ENCODE data around the gene ARAP3. TPM values are rescaled to one million over a fixed set of nuclear protein-coding genes. Genes with fewer than 3 reads are reported as not detected.

ARAP3 gene
- total RNA-seq, 1 donor, result 6.2 TPM

DNA sequence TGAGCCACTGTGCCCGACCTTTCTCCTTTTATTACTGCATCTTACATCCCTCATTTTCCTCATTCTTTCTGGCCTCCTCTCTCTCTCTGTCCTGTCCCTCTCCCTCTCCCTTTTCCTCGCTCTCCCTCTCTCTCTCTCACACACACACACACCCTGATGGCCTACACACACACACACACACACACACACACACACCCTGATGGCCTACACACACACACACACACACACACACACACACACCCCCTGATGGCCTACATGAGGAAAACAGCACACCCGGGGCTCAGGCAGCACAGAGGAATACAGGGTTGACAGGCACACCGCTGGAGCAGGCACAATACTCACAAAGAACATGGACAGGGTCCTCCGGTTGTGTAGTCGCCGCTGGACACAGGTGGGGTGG lies 27.0 kb downstream of the ARAP3 start:
- DNase-seq (ENCODE audit: low read depth), result no peak
- TF ChIP-seq, protein P1, sequence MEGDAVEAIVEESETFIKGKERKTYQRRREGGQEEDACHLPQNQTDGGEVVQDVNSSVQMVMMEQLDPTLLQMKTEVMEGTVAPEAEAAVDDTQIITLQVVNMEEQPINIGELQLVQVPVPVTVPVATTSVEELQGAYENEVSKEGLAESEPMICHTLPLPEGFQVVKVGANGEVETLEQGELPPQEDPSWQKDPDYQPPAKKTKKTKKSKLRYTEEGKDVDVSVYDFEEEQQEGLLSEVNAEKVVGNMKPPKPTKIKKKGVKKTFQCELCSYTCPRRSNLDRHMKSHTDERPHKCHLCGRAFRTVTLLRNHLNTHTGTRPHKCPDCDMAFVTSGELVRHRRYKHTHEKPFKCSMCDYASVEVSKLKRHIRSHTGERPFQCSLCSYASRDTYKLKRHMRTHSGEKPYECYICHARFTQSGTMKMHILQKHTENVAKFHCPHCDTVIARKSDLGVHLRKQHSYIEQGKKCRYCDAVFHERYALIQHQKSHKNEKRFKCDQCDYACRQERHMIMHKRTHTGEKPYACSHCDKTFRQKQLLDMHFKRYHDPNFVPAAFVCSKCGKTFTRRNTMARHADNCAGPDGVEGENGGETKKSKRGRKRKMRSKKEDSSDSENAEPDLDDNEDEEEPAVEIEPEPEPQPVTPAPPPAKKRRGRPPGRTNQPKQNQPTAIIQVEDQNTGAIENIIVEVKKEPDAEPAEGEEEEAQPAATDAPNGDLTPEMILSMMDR (IDR thresholded peaks at IDR 0.05; ENCODE audit: insufficient read depth, low read length), result no peak
- H3K4me3 ChIP-seq (ENCODE audit: low read depth, low read length), result no peak overlapping the region

DNA sequence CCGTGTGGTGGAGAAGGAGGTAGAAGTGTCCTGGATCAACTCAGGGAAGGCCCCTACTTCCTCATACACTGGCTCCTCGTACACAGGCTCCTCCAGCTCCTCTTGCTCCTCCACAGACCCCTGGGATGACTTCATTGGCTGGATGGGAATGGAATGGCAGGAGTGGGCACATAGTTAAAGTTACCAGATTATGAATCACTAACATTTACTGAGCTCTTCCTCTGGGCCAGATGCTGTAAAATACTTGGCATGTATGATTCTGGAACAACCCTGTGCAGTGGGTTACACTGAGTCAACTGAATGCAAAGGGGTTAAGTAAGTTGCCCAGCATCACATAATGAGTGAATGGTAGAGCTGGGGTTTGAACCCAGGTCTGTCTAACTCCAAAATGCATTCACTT lies 27.7 kb downstream of the ARAP3 start:
- no peak overlapping the region for H3K4me3 ChIP-seq (ENCODE audit: low read depth, low read length)
- DNase-seq (ENCODE audit: low read depth), result peak; percentile 43
- TF ChIP-seq, protein P1 (IDR thresholded peaks at IDR 0.05; ENCODE audit: insufficient read depth, low read length), result no peak

DNA sequence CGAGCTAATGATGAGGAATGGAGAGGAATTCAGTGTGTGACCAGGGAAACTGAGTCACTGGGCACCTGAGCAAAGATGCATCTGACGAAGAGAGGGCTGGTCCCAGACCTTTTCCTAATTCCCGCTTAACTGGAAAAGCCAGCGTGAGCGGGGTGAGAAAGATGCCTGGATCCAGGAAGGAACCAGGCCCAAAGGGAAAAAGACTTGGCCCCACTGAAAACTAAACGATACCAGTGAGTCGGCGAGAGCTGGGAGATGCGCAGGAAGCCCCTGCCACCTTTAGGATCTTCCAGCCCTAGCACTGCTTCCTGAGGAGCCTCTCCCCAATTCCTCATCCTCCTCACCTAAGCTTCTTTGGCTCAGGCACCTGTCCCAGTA lies 30.3 kb downstream of the ARAP3 start:
- H3K4me3 ChIP-seq (ENCODE audit: low read depth, low read length), result peak overlapping the region; percentile 83
- TF ChIP-seq, protein P1 (IDR thresholded peaks at IDR 0.05; ENCODE audit: insufficient read depth, low read length), result no peak
- DNase-seq (ENCODE audit: low read depth), result no peak

DNA sequence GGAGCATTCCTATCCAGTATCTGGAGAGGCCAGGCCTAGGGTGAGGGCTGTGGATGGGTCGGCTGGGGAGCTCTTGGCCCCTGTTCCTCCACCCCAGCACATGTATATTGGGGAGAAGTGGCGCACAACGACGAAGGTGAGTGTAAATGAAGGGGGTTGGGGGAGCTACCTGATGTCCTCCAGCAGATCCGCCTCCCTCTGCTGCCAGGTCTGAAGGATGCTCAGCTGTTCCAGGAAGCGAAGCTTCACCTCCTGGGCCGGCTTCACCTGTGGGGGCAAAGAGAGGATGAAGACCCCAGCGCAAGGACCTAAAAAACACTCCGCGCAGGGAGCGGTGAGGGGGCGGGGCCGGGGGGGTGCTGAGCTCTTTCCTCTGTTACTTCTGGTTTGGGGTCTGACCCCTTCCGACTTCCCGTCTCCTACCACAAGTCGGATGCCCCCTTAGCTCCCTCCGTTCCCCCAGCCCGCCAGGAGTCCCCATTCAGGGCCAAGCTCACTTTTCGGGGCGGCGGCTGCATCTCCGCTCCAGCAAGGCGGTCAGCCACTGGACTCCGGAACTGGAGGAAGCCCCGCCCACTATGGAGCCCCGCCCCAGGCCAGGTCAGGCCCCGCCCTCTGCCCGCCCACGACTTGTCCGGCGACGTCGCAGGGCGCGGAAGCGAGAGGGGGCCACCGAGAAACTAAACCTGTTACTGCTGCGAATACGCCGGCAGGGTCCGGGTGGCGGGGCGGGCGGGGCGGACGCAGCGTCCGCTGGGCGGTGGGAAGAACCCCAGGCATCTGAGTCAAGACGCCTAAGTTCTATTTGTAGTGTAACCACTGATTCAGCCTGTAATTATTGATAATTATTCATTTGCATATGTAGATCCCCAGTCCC lies 30.9 kb downstream of the ARAP3 start, which contains the start of gene FCHSD1:
Gene FCHSD1, minus strand, starts transcription at position 568 of the 877 bp plus-strand sequence. Its CDS starts 50 bp downstream, at position 518.
- TF ChIP-seq, protein P1 (IDR thresholded peaks at IDR 0.05; ENCODE audit: insufficient read depth, low read length), result no peak
- DNase-seq (ENCODE audit: low read depth), result peak; percentile 71
- H3K4me3 ChIP-seq (ENCODE audit: low read depth, low read length), result peak within 1 kb of the TSS; percentile 83

DNA sequence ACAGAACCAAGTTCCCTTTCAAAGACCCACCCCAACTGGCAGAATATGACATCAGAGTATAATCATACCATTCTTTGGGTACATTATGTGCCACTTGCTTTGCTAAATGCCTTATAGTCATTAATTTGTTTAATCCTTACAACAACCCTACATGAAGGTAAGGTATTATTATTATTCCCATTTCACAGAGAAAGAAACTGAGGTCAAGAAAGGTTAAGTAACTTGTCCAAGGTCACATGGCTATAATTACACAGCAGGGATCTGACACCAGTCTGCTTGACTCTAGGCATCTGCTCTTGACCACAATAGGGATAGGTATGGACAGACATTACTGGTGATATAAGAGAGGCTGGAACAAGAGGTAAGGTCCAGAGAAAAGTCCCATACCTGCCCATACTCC lies 32.1 kb downstream of the ARAP3 start:
- H3K4me3 ChIP-seq (ENCODE audit: low read depth, low read length), result no peak overlapping the region
- TF ChIP-seq, protein P1 (IDR thresholded peaks at IDR 0.05; ENCODE audit: insufficient read depth, low read length), result no peak
- DNase-seq (ENCODE audit: low read depth), result no peak

DNA sequence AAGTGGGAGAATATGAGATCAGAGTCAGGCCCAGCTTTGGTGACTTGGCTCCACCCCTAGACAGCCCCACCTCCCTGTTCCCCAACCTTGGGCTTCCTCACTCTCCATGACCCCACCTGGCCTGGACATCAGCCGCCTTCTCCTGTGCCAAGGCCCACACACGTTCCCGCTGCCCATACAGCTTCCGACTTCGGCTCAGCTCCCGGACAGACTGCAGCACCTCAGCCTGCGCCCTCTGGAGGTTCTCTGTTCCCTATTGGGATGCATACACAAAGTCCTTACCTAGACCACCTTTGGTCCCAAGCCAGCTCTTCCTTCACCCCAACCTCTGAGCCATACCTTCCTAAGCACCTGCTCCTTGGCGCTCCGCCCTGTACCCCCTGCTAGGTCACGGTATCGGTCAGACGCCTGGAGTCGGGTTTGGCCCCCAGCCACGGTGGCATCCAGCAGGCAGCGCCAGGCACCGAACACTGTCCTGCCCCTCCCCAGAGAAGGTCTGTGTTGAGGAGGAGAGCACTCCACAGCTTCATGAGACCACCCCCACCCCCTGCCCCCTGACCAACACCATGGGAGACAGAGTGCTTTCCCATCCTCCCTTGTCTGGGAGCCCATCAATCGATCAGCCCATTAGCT lies 32.9 kb downstream of the ARAP3 start:
- TF ChIP-seq, protein P1 (IDR thresholded peaks at IDR 0.05; ENCODE audit: insufficient read depth, low read length), result no peak
- no peak for DNase-seq (ENCODE audit: low read depth)
- no peak overlapping the region for H3K4me3 ChIP-seq (ENCODE audit: low read depth, low read length)
